Esophagus squamous epithelium (tissue), 4 donors: ENCODE results near the gene ANO6.

Source experiments
- CTCF ChIP-seq, 6 experiments: fragments of 450-650 bp in 4 of 6; fragments of 200-600 bp in 2 of 6; sonication (generic) in 2 of 6; IDR thresholded peaks; one replicate each; pipeline ENCODE4 v1.5.1; 2016 to 2019; ENCODE audit warnings: antibody characterized with exemption in 6 of 6, mild to moderate bottlenecking in 4 of 6, moderate library complexity in 4 of 6
- POLR2A ChIP-seq, 4 donors: fragments of 450-650 bp; IDR thresholded peaks; one replicate each; pipeline ENCODE4 v1.6.1; 2017; ENCODE audit warnings: antibody characterized with exemption in 4 of 4, mild to moderate bottlenecking in 4 of 4, moderate library complexity in 3 of 4

GRCh38 chr12:45291518-45291917 is 75.6 kb downstream of the ANO6 start:
- TF ChIP-seq CTCF (IDR thresholded peaks at IDR 0.05) = no peak
- TF ChIP-seq POLR2A (IDR thresholded peaks at IDR 0.05) = no peak
